ENCODE measurements around the gene GABRB1.

The GABRB1 gene

GRCh38 chr4:47054130-47054529, 22.8 kb downstream of the GABRB1 start:
- H2AFZ ChIP-seq (ENCODE audit: low read depth) = no peak overlapping the region
- H3K9ac ChIP-seq = no peak overlapping the region
- H3K27me3 ChIP-seq (ENCODE audit: insufficient read depth, low read depth) = no peaks in the 10 kb centered on the region
- no peaks in the 10 kb centered on the region for H3K4me1 ChIP-seq (ENCODE audit: low read depth, poor library complexity, severe bottlenecking)
- no peak overlapping the region for H3K4me3 ChIP-seq (IDR thresholded peaks at IDR 0.05; ENCODE audit: insufficient read depth, low read depth, low read length)
- H4K20me1 ChIP-seq (ENCODE audit: insufficient read depth) = no peaks in the 10 kb centered on the region
- H3K36me3 ChIP-seq (ENCODE audit: insufficient read depth) = no peaks in the 10 kb centered on the region
- no peaks in the 10 kb centered on the region for H3K79me2 ChIP-seq (ENCODE audit: insufficient read depth, low read depth)
- no peak for TF ChIP-seq CTCF (conservative IDR thresholded peaks at IDR 0.05; ENCODE audit: low read depth, low read length)
- no peak overlapping the region for H3K4me2 ChIP-seq
- no peak overlapping the region for H3K27ac ChIP-seq

- Histone ChIP-seq H3K27me3 (ENCODE audit: insufficient read depth, low read depth) (no peaks in the 10 kb centered on the region), H4K20me1 (ENCODE audit: insufficient read depth) (no peaks in the 10 kb centered on the region), H3K4me1 (ENCODE audit: low read depth, poor library complexity, severe bottlenecking) (no peaks in the 10 kb centered on the region), H3K27ac (no peak overlapping the region), H3K4me2 (no peak overlapping the region), H3K36me3 (ENCODE audit: insufficient read depth) (no peaks in the 10 kb centered on the region), H3K4me3 (IDR thresholded peaks at IDR 0.05; ENCODE audit: insufficient read depth, low read depth, low read length) (no peak overlapping the region), H3K79me2 (ENCODE audit: insufficient read depth, low read depth) (no peaks in the 10 kb centered on the region), H3K9ac (no peak overlapping the region), H2AFZ (ENCODE audit: low read depth) (no peak overlapping the region)
- no peak for TF ChIP-seq CTCF (conservative IDR thresholded peaks at IDR 0.05; ENCODE audit: low read depth, low read length)
These were observed 26.6 kb downstream of the GABRB1 start for GRCh38 chr4:47057991-47058390.

- no peak overlapping the region for H3K4me2 ChIP-seq
- H3K4me1 ChIP-seq (ENCODE audit: low read depth, poor library complexity, severe bottlenecking) = no peaks in the 10 kb centered on the region
- H2AFZ ChIP-seq (ENCODE audit: low read depth) = no peak overlapping the region
- H3K27me3 ChIP-seq (ENCODE audit: insufficient read depth, low read depth) = no peaks in the 10 kb centered on the region
- H3K4me3 ChIP-seq (IDR thresholded peaks at IDR 0.05; ENCODE audit: insufficient read depth, low read depth, low read length) = no peak overlapping the region
- no peak overlapping the region for H3K9ac ChIP-seq
- no peaks in the 10 kb centered on the region for H3K36me3 ChIP-seq (ENCODE audit: insufficient read depth)
- H4K20me1 ChIP-seq (ENCODE audit: insufficient read depth) = no peaks in the 10 kb centered on the region
- TF ChIP-seq CTCF (conservative IDR thresholded peaks at IDR 0.05; ENCODE audit: low read depth, low read length) = no peak
- no peak overlapping the region for H3K27ac ChIP-seq
- no peaks in the 10 kb centered on the region for H3K79me2 ChIP-seq (ENCODE audit: insufficient read depth, low read depth)
These were observed 29.2 kb downstream of the GABRB1 start for GRCh38 chr4:47060561-47060960.

GRCh38 chr4:47061435-47061834, 30.1 kb downstream of the GABRB1 start:
- no peak for TF ChIP-seq CTCF (conservative IDR thresholded peaks at IDR 0.05; ENCODE audit: low read depth, low read length)
- H3K4me1 ChIP-seq (ENCODE audit: low read depth, poor library complexity, severe bottlenecking) = no peaks in the 10 kb centered on the region
- no peaks in the 10 kb centered on the region for H3K36me3 ChIP-seq (ENCODE audit: insufficient read depth)
- no peaks in the 10 kb centered on the region for H3K27me3 ChIP-seq (ENCODE audit: insufficient read depth, low read depth)
- no peak overlapping the region for H2AFZ ChIP-seq (ENCODE audit: low read depth)
- H4K20me1 ChIP-seq (ENCODE audit: insufficient read depth) = no peaks in the 10 kb centered on the region
- H3K4me3 ChIP-seq (IDR thresholded peaks at IDR 0.05; ENCODE audit: insufficient read depth, low read depth, low read length) = no peak overlapping the region
- H3K4me2 ChIP-seq = no peak overlapping the region
- H3K27ac ChIP-seq = no peak overlapping the region
- no peak overlapping the region for H3K9ac ChIP-seq
- no peaks in the 10 kb centered on the region for H3K79me2 ChIP-seq (ENCODE audit: insufficient read depth, low read depth)
